Hematopoietic multipotent progenitor cell treated with erythropoietin and hydrocortisone succinate and interleukin-3 and kit ligand, for 8 days (in vitro differentiated cells): ENCODE measurements around the gene CHRNA9.

Experiments used
- DNase-seq: peaks from one replicate; pipeline ENCODE4 v3.0.0-alpha.2; 2015

The CHRNA9 gene

GRCh38 chr4:40347472-40347871 lies 12.3 kb downstream of the CHRNA9 start:
- DNase-seq = no peak

- DNase-seq = no peak
Observed at GRCh38 chr4:40348000-40348399, 12.9 kb downstream of the CHRNA9 start.

- DNase-seq = no peak
Observed at GRCh38 chr4:40349561-40350198, 14.5 kb downstream of the CHRNA9 start.

GRCh38 chr4:40350627-40351227 lies 15.6 kb downstream of the CHRNA9 start:
- peak; percentile 7 for DNase-seq

GRCh38 chr4:40354158-40354557 lies 19.0 kb downstream of the CHRNA9 start:
- DNase-seq = no peak

- DNase-seq = no peak
Observed at GRCh38 chr4:40355131-40355530, 20.0 kb downstream of the CHRNA9 start.

- DNase-seq = no peak
Observed at GRCh38 chr4:40357738-40358137, 22.6 kb downstream of the CHRNA9 start.

- DNase-seq = no peak
Observed at GRCh38 chr4:40361338-40361737, 26.2 kb downstream of the CHRNA9 start.

GRCh38 chr4:40363382-40363920 lies 28.3 kb downstream of the CHRNA9 start:
- no peak for DNase-seq

GRCh38 chr4:40363945-40364344 lies 28.8 kb downstream of the CHRNA9 start:
- DNase-seq = no peak

GRCh38 chr4:40365766-40366165 lies 30.6 kb downstream of the CHRNA9 start:
- DNase-seq = no peak

GRCh38 chr4:40367451-40367850 lies 32.3 kb downstream of the CHRNA9 start:
- no peak for DNase-seq

GRCh38 chr4:40369437-40370274 lies 34.5 kb downstream of the CHRNA9 start:
- no peak for DNase-seq

- DNase-seq = no peak
Observed at GRCh38 chr4:40372651-40373050, 37.5 kb downstream of the CHRNA9 start.

- DNase-seq = no peak
Observed at GRCh38 chr4:40373636-40374035, 38.5 kb downstream of the CHRNA9 start.

- no peak for DNase-seq
Observed at GRCh38 chr4:40375095-40375494, 40.0 kb downstream of the CHRNA9 start.

- no peak for DNase-seq
Observed at GRCh38 chr4:40375620-40376019, 40.5 kb downstream of the CHRNA9 start.

GRCh38 chr4:40377512-40378365 lies 42.6 kb downstream of the CHRNA9 start:
- DNase-seq = no peak

- no peak for DNase-seq
Observed at GRCh38 chr4:40378619-40379018, 43.5 kb downstream of the CHRNA9 start.

- DNase-seq = no peak
Observed at GRCh38 chr4:40379248-40379647, 44.1 kb downstream of the CHRNA9 start.

- no peak for DNase-seq
Observed at GRCh38 chr4:40380647-40381046, 45.5 kb downstream of the CHRNA9 start.

- no peak for DNase-seq
Observed at GRCh38 chr4:40388239-40388638, 53.1 kb downstream of the CHRNA9 start.

- no peak for DNase-seq
Observed at GRCh38 chr4:40389986-40390385, 54.9 kb downstream of the CHRNA9 start.
